Cardiac atrium fibroblast (primary cell): ENCODE measurements around the gene CBLN2. TPM values are rescaled to one million over a fixed set of nuclear protein-coding genes. Genes with fewer than 3 reads are reported as not detected.

Experiments
- total RNA-seq: library from RNA; depleted of rRNA; stranded (reverse); fragments of >200 nt; gene quantifications from 2 replicates; pipeline ENCODE4 v1.2.3, GENCODE V29; 2015

Gene CBLN2
- not detected in 2 replicates for total RNA-seq

GRCh38 chr18:72544092-72544886 is at the start of gene CBLN2:
Gene CBLN2 (minus strand): TSS chr18:72544342. CDS start chr18:72542160, 2,182 bp downstream.

